Liver (tissue), 9 donors: ENCODE measurements around the gene CD19. TPM values are rescaled to one million over a fixed set of nuclear protein-coding genes. Genes with fewer than 3 reads are reported as not detected.
"Not testable (repeated sequence)": the region's sequence is repeated elsewhere in the genome, so short reads cannot be mapped to it uniquely, and the experiment has no call there.

Source experiments
- DNase-seq: peaks from one replicate; pipeline ENCODE4 v3.0.0-alpha.2; 2017; ENCODE audit warnings: low spot score
- H3K27ac ChIP-seq, 2 donors: one replicate each; pipeline ENCODE4 v1.7.0; 2013; ENCODE audit warnings: inconsistent platforms in 2 of 2, low read length in 2 of 2, control low read depth in 1 of 2, low read depth in 1 of 2, mild to moderate bottlenecking in 1 of 2
- H3K27me3 ChIP-seq, 4 donors: one replicate each; pipeline versions ENCODE4 v1.6.1 to v1.7.0; 2013; ENCODE audit warnings: low read length in 3 of 4, inconsistent platforms in 1 of 4, mild to moderate bottlenecking in 1 of 4, moderate library complexity in 1 of 4; ENCODE audit not compliant: control insufficient read depth in 4 of 4, insufficient read depth in 4 of 4
- H3K36me3 ChIP-seq, 4 donors: one replicate each; pipeline versions ENCODE4 v1.6.1 to v1.7.0; 2013; ENCODE audit warnings: low read length in 3 of 4, mild to moderate bottlenecking in 3 of 4, low read depth in 1 of 4, moderate library complexity in 1 of 4; ENCODE audit not compliant: control insufficient read depth in 4 of 4, insufficient read depth in 3 of 4
- H3K4me1 ChIP-seq, 4 donors: one replicate each; pipeline versions ENCODE4 v1.6.1 to v1.7.0; 2013; ENCODE audit warnings: low read length in 3 of 4, mild to moderate bottlenecking in 3 of 4, moderate library complexity in 1 of 4; ENCODE audit not compliant: control insufficient read depth in 4 of 4, insufficient read depth in 4 of 4
- H3K4me3 ChIP-seq, 3 donors: one replicate each; pipeline versions ENCODE4 v1.6.1 to v1.7.0; 2013; ENCODE audit warnings: low read length in 3 of 3, control low read depth in 1 of 3, low read depth in 1 of 3, mild to moderate bottlenecking in 1 of 3
- H3K9ac ChIP-seq, 2 donors: one replicate each; pipeline ENCODE4 v1.7.0; 2013; ENCODE audit warnings: low read length in 2 of 2, mild to moderate bottlenecking in 2 of 2, moderate library complexity in 2 of 2, control low read depth in 1 of 2, low read depth in 1 of 2
- H3K9me3 ChIP-seq, 4 donors: one replicate each; pipeline versions ENCODE4 v1.6.1 to v1.7.0; 2013; ENCODE audit warnings: low read length in 3 of 4; ENCODE audit not compliant: control insufficient read depth in 4 of 4
- ATF3 ChIP-seq: IDR thresholded peaks from 2 replicates; pipeline ENCODE4 v1.6.1; 2016; ENCODE audit warnings: antibody characterized with exemption
- CTCF ChIP-seq: fragments of 150-350 bp; IDR thresholded peaks from 2 replicates; pipeline ENCODE4 v1.5.1; 2017; ENCODE audit warnings: improper control_type of control experiment, low read depth, low read length; ENCODE audit not compliant: missing input control
- EGR1 ChIP-seq, 2 donors: IDR thresholded peaks; 2 replicates each; pipeline ENCODE4 v1.6.1; 2016 to 2018; ENCODE audit warnings: antibody characterized with exemption in 2 of 2, low read depth in 2 of 2
- FOXA1 ChIP-seq: IDR thresholded peaks from 2 replicates; pipeline ENCODE4 v1.6.1; 2016; ENCODE audit warnings: antibody characterized with exemption
- HNF4A ChIP-seq, 2 donors: conservative IDR thresholded peaks; 2 replicates each; pipeline ENCODE4 v1.6.1; 2016; ENCODE audit warnings: antibody characterized with exemption in 2 of 2, mild to moderate bottlenecking in 2 of 2
- JUND ChIP-seq, 2 donors: IDR thresholded peaks; 2 replicates each; pipeline ENCODE4 v1.6.1; 2016; ENCODE audit warnings: antibody characterized with exemption in 2 of 2
- MAX ChIP-seq: IDR thresholded peaks from 2 replicates; pipeline ENCODE4 v1.6.1; 2016; ENCODE audit warnings: antibody characterized with exemption
- TAF1 ChIP-seq: conservative IDR thresholded peaks from 2 replicates; pipeline ENCODE4 v1.6.1; 2016; ENCODE audit warnings: antibody characterized with exemption, mild to moderate bottlenecking
- ZBTB33 ChIP-seq: IDR thresholded peaks from 2 replicates; pipeline ENCODE4 v1.6.1; 2016; ENCODE audit warnings: antibody characterized with exemption
- WGBS: extraction: QIAGEN DNeasy Blood & Tissue Kit; methylation state at CpG from one replicate; pipeline ENCODE4 v1.1.7; 2013; 5-methylcytosine and 5-hydroxymethylcytosine counted together
- polyA plus RNA-seq, 2 donors: library from polyadenylated mRNA; stranded (reverse) in 1 of 2; unstranded in 1 of 2; fragments of 200-250 nt in 1 of 2; fragments of >200 nt in 1 of 2; fragmentation: Nextera tagmentation in 1 of 2; extraction: Ambion mirVana in 1 of 2; gene quantifications; one replicate each; pipeline versions ENCODE4 v1.2.1 to v1.2.3, GENCODE V29; 2013 to 2015
- total RNA-seq, 2 donors: library from RNA; depleted of rRNA; stranded (reverse); fragments of >200 nt; gene quantifications; one replicate each; pipeline ENCODE4 v1.2.3, GENCODE V29; 2014
- donor health status: healthy.
- donor health status: healthy.
- donor health status: healthy.
- donor health status: healthy.
- donor health status: healthy.

The CD19 gene
- total and polyA plus RNA-seq, 4 donors: 0.08 to 1.2 (median 0.49) TPM

- 89% methylated on average over 7 of the region's 7 CpGs for WGBS
- H3K27me3 ChIP-seq, H3K9ac ChIP-seq, H3K9me3 ChIP-seq, H3K27ac ChIP-seq, H3K4me3 ChIP-seq, DNase-seq: not testable (repeated sequence)
- peaks cover 5 to 42% (median 9%) of the 10 kb centered on the region in 4 donors for H3K36me3 ChIP-seq
- peaks cover 0 to 14% (median 7%) of the 10 kb centered on the region in 4 donors for H3K4me1 ChIP-seq
These were observed 48.6 kb downstream of the CD19 start for GRCh38 chr16:28980330-28980729.

- H3K27me3 ChIP-seq: no peaks in the 10 kb centered on the region
- TF ChIP-seq FOXA1: no peak
- no peak for TF ChIP-seq HNF4A (conservative IDR thresholded peaks at IDR 0.05)
- TF ChIP-seq EGR1 (IDR thresholded peaks at IDR 0.05; ENCODE audit: low read depth in 2 of 2): no peak
- TF ChIP-seq ATF3: no peak
- H3K27ac ChIP-seq: no peak overlapping the region
- DNase-seq: no peak
- peaks cover 7 to 42% (median 9%) of the 10 kb centered on the region in 4 donors for H3K36me3 ChIP-seq
- H3K4me3 ChIP-seq: no peak overlapping the region
- peaks cover 0 to 8% (median 1%) of the 10 kb centered on the region in 4 donors for H3K4me1 ChIP-seq
- no peak overlapping the region for H3K9ac ChIP-seq
- WGBS: 96% methylated on average over 7 of the region's 7 CpGs
- H3K9me3 ChIP-seq: no peaks in the 10 kb centered on the region
These were observed 49.2 kb downstream of the CD19 start for GRCh38 chr16:28980929-28981328.

- no peak overlapping the region for H3K27ac ChIP-seq
- TF ChIP-seq TAF1 (no peak), CTCF (peak; percentile 36)
- peaks cover 7 to 42% (median 10%) of the 10 kb centered on the region in 4 donors for H3K36me3 ChIP-seq
- H3K4me3 ChIP-seq: no peak overlapping the region
- DNase-seq: peak; percentile 71
- H3K4me1 ChIP-seq: peaks cover 0 to 2% (median 0%) of the 10 kb centered on the region in 4 donors
- WGBS: 88% methylated on average over 12 of the region's 12 CpGs
- H3K9ac ChIP-seq: no peak overlapping the region
- H3K9me3 ChIP-seq: no peaks in the 10 kb centered on the region
- H3K27me3 ChIP-seq: no peaks in the 10 kb centered on the region
These were observed 49.7 kb downstream of the CD19 start for GRCh38 chr16:28981517-28981916.

GRCh38 chr16:28982418-28982817 lies 50.6 kb downstream of the CD19 start:
- peaks cover 7 to 51% (median 11%) of the 10 kb centered on the region in 4 donors for H3K36me3 ChIP-seq
- no peaks in the 10 kb centered on the region for H3K27me3 ChIP-seq
- no peak overlapping the region for H3K27ac ChIP-seq
- WGBS: 97% methylated on average over 10 of the region's 10 CpGs
- no peak overlapping the region for H3K4me3 ChIP-seq
- H3K9ac ChIP-seq: no peak overlapping the region
- no peak for DNase-seq
- H3K9me3 ChIP-seq: peaks cover 0 to 3% (median 0%) of the 10 kb centered on the region in 4 donors
- H3K4me1 ChIP-seq: no peaks in the 10 kb centered on the region
- TF ChIP-seq JUND (IDR thresholded peaks at IDR 0.05): no peak
- no peak for TF ChIP-seq ZBTB33
- no peak for TF ChIP-seq MAX
